HCT116 (cell line): ENCODE data around the gene RAMP2.

Experiments used
- CEBPB ChIP-seq: IDR thresholded peaks from 2 replicates; pipeline ENCODE4 v1.6.1; 2012; ENCODE audit warnings: low read depth
- EZH2 ChIP-seq: fragments of 200-600 bp; sonication (generic); IDR thresholded peaks from 2 replicates; pipeline ENCODE4 v1.6.1; 2017; ENCODE audit warnings: antibody characterized with exemption, mixed run types
- EZH2phosphoT487 ChIP-seq: fragments of 200-600 bp; IDR thresholded peaks from 2 replicates; pipeline ENCODE4 v1.6.1; 2018; ENCODE audit warnings: antibody characterized with exemption, borderline replicate concordance
- JUND ChIP-seq: IDR thresholded peaks from 2 replicates; pipeline ENCODE4 v1.6.1; 2012
- POLR2A ChIP-seq: IDR thresholded peaks from 2 replicates; pipeline ENCODE4 v1.7.0; 2011; ENCODE audit warnings: borderline replicate concordance; ENCODE audit not compliant: insufficient read depth, insufficient read length; ENCODE audit errors: extremely low read depth
- POLR2AphosphoS5 ChIP-seq: IDR thresholded peaks from 2 replicates; pipeline ENCODE4 v1.6.1; 2011; ENCODE audit warnings: mild to moderate bottlenecking, low read depth, low read length, moderate library complexity
- RAD21 ChIP-seq: IDR thresholded peaks from 2 replicates; pipeline ENCODE4 v1.6.1; 2012; ENCODE audit warnings: low read depth, mild to moderate bottlenecking
- REST ChIP-seq: IDR thresholded peaks from 2 replicates; pipeline ENCODE4 v1.6.1; 2012; ENCODE audit warnings: low read depth
- SIN3A ChIP-seq: IDR thresholded peaks from 2 replicates; pipeline ENCODE4 v1.6.1; 2012; ENCODE audit warnings: low read depth
- TCF7L2 ChIP-seq: IDR thresholded peaks from 2 replicates; pipeline ENCODE4 v1.7.0; 2011; ENCODE audit warnings: borderline replicate concordance, inconsistent platforms; ENCODE audit not compliant: insufficient read depth, insufficient read length; ENCODE audit errors: extremely low read depth
- ZFX ChIP-seq: fragments of 450-650 bp; IDR thresholded peaks from 2 replicates; pipeline ENCODE4 v1.6.1; 2017
- TF ChIP-seq, protein P1 (sequence below), 3 experiments: fragments of 200-600 bp in 1 of 3; sonication (generic) in 1 of 3; IDR thresholded peaks in 2 of 3; conservative IDR thresholded peaks in 1 of 3; 2 replicates each; pipeline ENCODE4 v1.5.1; 2012 to 2017; ENCODE audit warnings: low read depth in 2 of 3, low read length in 2 of 3, antibody characterized with exemption in 1 of 3, borderline replicate concordance in 1 of 3, control low read depth in 1 of 3, mild to moderate bottlenecking in 1 of 3, mixed read lengths in 1 of 3, mixed run types in 1 of 3, moderate library complexity in 1 of 3; ENCODE audit not compliant: insufficient read depth in 1 of 3

GRCh38 chr17:42751628-42752027 is 9.4 kb upstream of the RAMP2 start:
- TF ChIP-seq, protein P1, sequence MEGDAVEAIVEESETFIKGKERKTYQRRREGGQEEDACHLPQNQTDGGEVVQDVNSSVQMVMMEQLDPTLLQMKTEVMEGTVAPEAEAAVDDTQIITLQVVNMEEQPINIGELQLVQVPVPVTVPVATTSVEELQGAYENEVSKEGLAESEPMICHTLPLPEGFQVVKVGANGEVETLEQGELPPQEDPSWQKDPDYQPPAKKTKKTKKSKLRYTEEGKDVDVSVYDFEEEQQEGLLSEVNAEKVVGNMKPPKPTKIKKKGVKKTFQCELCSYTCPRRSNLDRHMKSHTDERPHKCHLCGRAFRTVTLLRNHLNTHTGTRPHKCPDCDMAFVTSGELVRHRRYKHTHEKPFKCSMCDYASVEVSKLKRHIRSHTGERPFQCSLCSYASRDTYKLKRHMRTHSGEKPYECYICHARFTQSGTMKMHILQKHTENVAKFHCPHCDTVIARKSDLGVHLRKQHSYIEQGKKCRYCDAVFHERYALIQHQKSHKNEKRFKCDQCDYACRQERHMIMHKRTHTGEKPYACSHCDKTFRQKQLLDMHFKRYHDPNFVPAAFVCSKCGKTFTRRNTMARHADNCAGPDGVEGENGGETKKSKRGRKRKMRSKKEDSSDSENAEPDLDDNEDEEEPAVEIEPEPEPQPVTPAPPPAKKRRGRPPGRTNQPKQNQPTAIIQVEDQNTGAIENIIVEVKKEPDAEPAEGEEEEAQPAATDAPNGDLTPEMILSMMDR (IDR thresholded peaks at IDR 0.05 in 2 of 3, conservative IDR thresholded peaks at IDR 0.05 in 1 of 3; ENCODE audit: borderline replicate concordance in 1 of 3, insufficient read depth in 1 of 3, low read depth in 2 of 3, low read length in 2 of 3): no peak
- no peak for TF ChIP-seq SIN3A
- TF ChIP-seq POLR2A: no peak
- TF ChIP-seq POLR2AphosphoS5: no peak
- TF ChIP-seq RAD21: no peak
- TF ChIP-seq EZH2phosphoT487: no peak
- TF ChIP-seq CEBPB: no peak
- no peak for TF ChIP-seq REST
- no peak for TF ChIP-seq ZFX
- TF ChIP-seq EZH2: no peak
- TF ChIP-seq TCF7L2: no peak
- TF ChIP-seq JUND: no peak
